Activated gamma-delta T cell treated with anti-CD3 and anti-CD28 coated beads, Interleukin-2, amount 50 U/mL, for 16 hours (primary cell): Measurements from ENCODE around the gene DNAI2.

Experiments used
- DNase-seq: peaks from one replicate; pipeline ENCODE4 v3.0.0-alpha.2; 2020; ENCODE audit warnings: low read depth

Gene DNAI2

DNA sequence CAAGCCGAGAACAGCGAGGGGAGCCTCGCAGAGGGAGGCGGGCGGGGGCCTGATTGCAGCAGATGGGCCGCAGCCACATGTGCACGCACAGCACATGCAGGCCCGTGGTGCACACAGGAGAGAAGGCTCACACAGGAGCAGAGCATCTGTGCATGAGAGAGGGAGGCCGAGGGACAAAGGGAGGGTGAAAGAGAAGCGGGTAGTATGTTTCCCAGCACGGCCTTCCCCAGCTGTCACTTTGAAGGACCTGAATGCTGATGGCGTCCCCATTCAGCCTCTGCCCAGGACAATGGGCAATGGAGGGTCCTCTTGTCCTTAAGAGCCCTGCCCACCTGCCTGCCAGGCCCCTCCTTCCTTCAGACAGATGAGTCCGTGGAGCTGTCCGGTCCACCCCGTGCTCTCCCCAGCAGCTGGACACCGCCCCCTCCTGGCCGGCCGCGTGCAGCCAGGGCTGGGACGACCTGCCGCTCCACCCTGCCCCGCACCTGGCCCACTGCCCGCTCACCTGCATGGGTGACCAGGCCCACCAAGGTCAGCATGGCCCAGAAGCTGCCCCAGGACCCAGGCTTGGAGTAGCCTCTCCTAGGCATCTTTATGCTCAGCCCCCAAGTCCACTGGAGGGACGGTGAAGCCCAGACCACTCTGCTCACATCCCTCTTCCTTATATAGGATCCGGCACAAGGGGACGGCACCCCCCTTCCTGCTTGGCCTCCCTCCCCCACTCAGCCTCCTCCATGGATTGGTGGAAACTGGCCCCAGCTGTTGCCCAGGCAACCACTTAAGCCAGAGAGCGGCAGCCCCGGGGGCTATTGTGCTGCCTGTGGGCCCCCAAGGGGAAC is 87.4 kb downstream of the DNAI2 start, which contains the start of gene BTBD17:
TSS of gene BTBD17 (minus strand) at position 639 of the 839 bp plus-strand sequence. CDS start at position 590, 49 bp downstream.
- no peak for DNase-seq

- no peak for DNase-seq
Observed at GRCh38 chr17:74362069-74362405, 88.0 kb downstream of the DNAI2 start.

GRCh38 chr17:74362810-74363498 is 88.9 kb downstream of the DNAI2 start:
- DNase-seq, result no peak
